GM12878 (cell line): ENCODE results near the gene TRIM60. TPM values are rescaled to one million over a fixed set of nuclear protein-coding genes. Genes with fewer than 3 reads are reported as not detected.

Experiments used
- ATAC-seq: fragments of 200-7000 bp; cut with Tn5 transposase; 3 replicates; pipeline ENCODE4 v1.9.1; 2020; ENCODE audit warnings: mild to moderate bottlenecking, moderate library complexity
- BruUV-seq: library from RNA; stranded (reverse); fragments of 400-500 nt; replicated peaks from 2 replicates; lab custom pipeline; 2021; lab: Mats Ljungman, UMichigan
- CTCF ChIA-PET: fragments of 300-600 bp; sonication (Branson Sonifier 250); formaldehyde crosslinking; extraction: SDS; loops from one replicate; lab custom pipeline; 2021; ENCODE audit warnings: inconsistent platforms; lab: Yijun Ruan, JAX
- POLR2A ChIA-PET: fragments of 350-600 bp; formaldehyde crosslinking; extraction: SDS; loops from one replicate; lab custom pipeline; 2021; ENCODE audit warnings: inconsistent platforms; lab: Charles Lee
- RAD21 ChIA-PET: fragments of 300-600 bp; sonication (Branson Sonifier 250); formaldehyde crosslinking; loops from one replicate; lab custom pipeline; 2023; ENCODE audit warnings: antibody characterized with exemption; ENCODE audit not compliant: unreplicated experiment; lab: Charles Lee
- SMC1A ChIA-PET: fragments of 300-600 bp; sonication (Branson Sonifier 250); formaldehyde crosslinking; loops from one replicate; lab custom pipeline; 2023; ENCODE audit not compliant: unreplicated experiment, uncharacterized antibody; lab: Charles Lee
- DNase-seq: peaks from one replicate; pipeline ENCODE4 v3.0.0-alpha.2; 2011; ENCODE audit warnings: low read depth, low spot score
- FAIRE-seq: peaks from 3 replicates; lab custom pipeline; 2011; peaks lifted over from hg19 to GRCh38; lab: Jason Lieb, UNC
- H2AFZ ChIP-seq: 2 replicates; pipeline ENCODE4 v1.6.0; 2011; ENCODE audit warnings: low read depth, low read length, control low read depth; ENCODE audit not compliant: control insufficient read depth
- H3K27ac ChIP-seq: 2 replicates; pipeline ENCODE4 v1.5.1; 2011; ENCODE audit warnings: control low read depth; ENCODE audit not compliant: control insufficient read depth, insufficient read depth
- H3K27me3 ChIP-seq, 2 experiments: replicated peaks in 1 of 2; 2 replicates each; pipeline versions ENCODE4 v1.6.0 to v1.6.1; 2011; ENCODE audit warnings: low read length in 1 of 2; ENCODE audit not compliant: control insufficient read depth in 2 of 2, insufficient read depth in 2 of 2
- H3K36me3 ChIP-seq, 2 experiments: 2 replicates each; pipeline ENCODE4 v1.5.1; 2011; ENCODE audit warnings: low read length in 1 of 2; ENCODE audit not compliant: control insufficient read depth in 2 of 2, insufficient read depth in 2 of 2
- H3K4me1 ChIP-seq: 2 replicates; pipeline ENCODE4 v1.6.1; 2011; ENCODE audit warnings: mild to moderate bottlenecking, low read length, moderate library complexity, mixed read lengths; ENCODE audit not compliant: control insufficient read depth, insufficient read depth
- H3K4me2 ChIP-seq: 2 replicates; pipeline ENCODE4 v1.6.0; 2011; ENCODE audit warnings: control low read depth; ENCODE audit not compliant: control insufficient read depth, insufficient read depth
- H3K4me3 ChIP-seq: fragments of 200-600 bp; sonication (generic); 2 replicates; pipeline ENCODE4 v1.5.1; 2016
- H3K79me2 ChIP-seq: 2 replicates; pipeline ENCODE4 v1.6.0; 2011; ENCODE audit warnings: low read length; ENCODE audit not compliant: control insufficient read depth, insufficient read depth
- H3K9ac ChIP-seq: 2 replicates; pipeline ENCODE4 v1.8.0; 2011; ENCODE audit warnings: low read length, control low read depth, mixed read lengths; ENCODE audit not compliant: control insufficient read depth, insufficient read depth
- H3K9me3 ChIP-seq: replicated peaks from 3 replicates; pipeline ENCODE4 v1.5.1; 2011; ENCODE audit warnings: mild to moderate bottlenecking, low read length; ENCODE audit not compliant: control insufficient read depth, insufficient read depth
- H4K20me1 ChIP-seq: 2 replicates; pipeline ENCODE4 v1.6.0; 2011; ENCODE audit not compliant: control insufficient read depth, insufficient read depth
- BRCA1 ChIP-seq: IDR thresholded peaks from 2 replicates; pipeline ENCODE4 v1.6.1; 2011; ENCODE audit warnings: low read depth, low read length, improper control_type of control experiment
- CBFB ChIP-seq: IDR thresholded peaks from 2 replicates; pipeline ENCODE4 v1.6.1; 2016; ENCODE audit warnings: antibody characterized with exemption, low read depth
- CHD1 ChIP-seq: IDR thresholded peaks from 2 replicates; pipeline ENCODE4 v1.6.1; 2012; ENCODE audit warnings: low read depth, low read length, improper control_type of control experiment
- CHD2 ChIP-seq: IDR thresholded peaks from 2 replicates; pipeline ENCODE4 v1.6.1; 2011; ENCODE audit warnings: low read depth, low read length, improper control_type of control experiment, borderline replicate concordance
- ETV6 ChIP-seq, 2 experiments: fragments of 450-650 bp in 1 of 2; IDR thresholded peaks in 1 of 2; conservative IDR thresholded peaks in 1 of 2; 2 replicates each; pipeline ENCODE4 v1.6.1; 2014; ENCODE audit warnings: antibody characterized with exemption in 1 of 2, borderline replicate concordance in 1 of 2, low read depth in 1 of 2, mild to moderate bottlenecking in 1 of 2, moderate library complexity in 1 of 2
- JUNB ChIP-seq: IDR thresholded peaks from 2 replicates; pipeline ENCODE4 v1.6.1; 2016; ENCODE audit warnings: antibody characterized with exemption, mild to moderate bottlenecking
- MTA2 ChIP-seq: fragments of 450-650 bp; IDR thresholded peaks from 2 replicates; pipeline ENCODE4 v1.6.1; 2016; ENCODE audit warnings: low read depth, mild to moderate bottlenecking, moderate library complexity
- NFIC ChIP-seq: IDR thresholded peaks from 2 replicates; pipeline ENCODE4 v1.6.1; 2012; ENCODE audit warnings: low read depth, mild to moderate bottlenecking, inconsistent platforms, low read length, moderate library complexity
- POLR2AphosphoS5 ChIP-seq: IDR thresholded peaks from 2 replicates; pipeline ENCODE4 v1.6.1; 2011; ENCODE audit warnings: mild to moderate bottlenecking, low read length, inconsistent platforms
- SPI1 ChIP-seq: IDR thresholded peaks from 2 replicates; pipeline ENCODE4 v1.6.1; 2011; ENCODE audit warnings: low read depth, mild to moderate bottlenecking, low read length, moderate library complexity, borderline replicate concordance; ENCODE audit not compliant: insufficient read depth
- SREBF2 ChIP-seq: IDR thresholded peaks from 2 replicates; pipeline ENCODE4 v1.6.1; 2012; ENCODE audit warnings: mild to moderate bottlenecking, low read length
- SRF ChIP-seq, 2 experiments: IDR thresholded peaks; 2 replicates each; pipeline ENCODE4 v1.6.1; 2011; ENCODE audit warnings: low read depth in 2 of 2, low read length in 2 of 2, mild to moderate bottlenecking in 1 of 2, moderate library complexity in 1 of 2
- TBL1XR1 ChIP-seq: IDR thresholded peaks from 2 replicates; pipeline ENCODE4 v1.6.1; 2012; ENCODE audit warnings: low read depth, low read length, improper control_type of control experiment
- YBX1 ChIP-seq: fragments of 450-650 bp; IDR thresholded peaks from 2 replicates; pipeline ENCODE4 v1.6.1; 2016; ENCODE audit warnings: antibody characterized with exemption
- YY1 ChIP-seq: IDR thresholded peaks from 2 replicates; pipeline ENCODE4 v1.6.1; 2011; ENCODE audit warnings: low read depth, mild to moderate bottlenecking, low read length
- ZNF207 ChIP-seq: fragments of 450-650 bp; IDR thresholded peaks from 2 replicates; pipeline ENCODE4 v1.6.1; 2014; ENCODE audit warnings: antibody characterized with exemption, mild to moderate bottlenecking, borderline replicate concordance
- ZNF592 ChIP-seq: fragments of 450-650 bp; IDR thresholded peaks from 2 replicates; pipeline ENCODE4 v1.6.1; 2017; ENCODE audit warnings: mild to moderate bottlenecking, moderate library complexity
- WGBS: methylation state at CpG from one replicate; pipeline ENCODE4 v1.1.6; 2016; ENCODE audit warnings: low lambda C conversion rate; ENCODE audit not compliant: insufficient replicate concordance, insufficient coverage; ENCODE audit errors: missing lambda C conversion rate; 5-methylcytosine and 5-hydroxymethylcytosine counted together
- in situ Hi-C: fragments of 300-500 bp; cut with MboI; formaldehyde crosslinking; loops from 9 replicates; pipeline ENCODE4 v1.14.3; 2018; ENCODE audit warnings: mixed read lengths
- intact Hi-C: fragments of 100-400 bp; cut with micrococcal nuclease; formaldehyde crosslinking; loops from one replicate; pipeline ENCODE4 v1.14.2; 2022; ENCODE audit not compliant: unreplicated experiment
- polyA plus RNA-seq, 11 experiments: library from polyadenylated mRNA; depleted of rRNA in 4 of 11; unstranded in 6 of 11; stranded (reverse) in 5 of 11; fragments of >200 nt; fragmentation: Nextera tagmentation in 4 of 11; fragmentation: Illumina TruSeq in 1 of 11; extraction: Ambion mirVana in 4 of 11; extraction: Trizol in 1 of 11; gene quantifications; 1 replicate in 1 of 11; 2 replicates in 10 of 11; pipeline versions ENCODE4 v1.2.1 to v1.2.3, GENCODE V29; 2011 to 2016; ENCODE audit warnings: inconsistent platforms in 2 of 11, missing spikeins in 2 of 11, low read depth in 1 of 11
- total RNA-seq, 4 experiments: library from RNA; depleted of rRNA in 3 of 4; stranded (reverse); fragments of >200 nt in 3 of 4; fragmentation: Illumina TruSeq in 1 of 4; extraction: Trizol in 1 of 4; gene quantifications; 2 replicates each; pipeline versions ENCODE4 v1.2.1 to v1.2.3, GENCODE V29; 2013 to 2021
- TF ChIP-seq, protein P1 (sequence below): IDR thresholded peaks from 2 replicates; pipeline ENCODE4 v1.6.1; 2011; ENCODE audit warnings: low read depth, mild to moderate bottlenecking, low read length, moderate library complexity, borderline replicate concordance; ENCODE audit errors: extremely low read depth
- TF ChIP-seq, protein P2 (sequence below): IDR thresholded peaks from 2 replicates; pipeline ENCODE4 v1.6.1; 2012; ENCODE audit warnings: low read depth, low read length, improper control_type of control experiment
- TF ChIP-seq, protein P3 (sequence below): fragments of 450-650 bp; IDR thresholded peaks from 2 replicates; pipeline ENCODE4 v1.6.1; 2017; ENCODE audit warnings: low read depth, mild to moderate bottlenecking, moderate library complexity

Gene TRIM60
- total and polyA plus RNA-seq, 10 of the 15 experiments (the other 5 are each of a cell fraction or from before 2014, with no cell fraction given): not detected

- Histone ChIP-seq H3K36me3 (no peaks in the 10 kb centered on the region), H3K4me1 (no peaks in the 10 kb centered on the region), H3K27ac (no peak overlapping the region), H2AFZ (no peak overlapping the region), H3K4me3 (no peak overlapping the region), H3K4me2 (no peak overlapping the region), H3K9ac (no peak overlapping the region), H3K9me3 (no peaks in the 10 kb centered on the region), H4K20me1 (no peaks in the 10 kb centered on the region), H3K79me2 (no peaks in the 10 kb centered on the region), H3K27me3 (no peaks in the 10 kb centered on the region)
- no peak for FAIRE-seq
- no peak for ATAC-seq
- ChIA-PET SMC1A (no interaction called here), POLR2A (no interaction called here), RAD21 (interaction anchor here (0.8 kb wide), 1 partner anchor 63 kb away, joined by 4 read pairs; no protein-coding TSS in a partner anchor), CTCF (interaction anchor here (1.0 kb wide), 2 partner anchors 229 to 249 kb away, joined by 3 to 4 read pairs; no protein-coding TSS in a partner anchor)
- in situ Hi-C loops: no loop called here
- intact Hi-C loops: loop anchor here (1.0 kb wide), 2 partner anchors 62 to 219 kb away; no protein-coding TSS in a partner anchor
- DNase-seq: no peak
- no TSS peak for BruUV-seq
- 34% methylated on average over 6 of the region's 6 CpGs for WGBS
- TF ChIP-seq ETV6 (conservative IDR thresholded peaks at IDR 0.05 in 1 of 2, IDR thresholded peaks at IDR 0.05 in 1 of 2; ENCODE audit: borderline replicate concordance in 1 of 2, low read depth in 1 of 2) (no peak), POLR2AphosphoS5 (no peak), NFIC (no peak), JUNB (no peak), YY1 (no peak), ZNF592 (no peak), CHD1 (no peak), SREBF2 (no peak), MTA2 (no peak), SPI1 (no peak), SRF (IDR thresholded peaks at IDR 0.05; ENCODE audit: low read depth in 2 of 2, low read length in 2 of 2) (no peak), ZNF207 (no peak), CBFB (no peak), TBL1XR1 (no peak), YBX1 (no peak), CHD2 (no peak), BRCA1 (no peak)
- TF ChIP-seq, protein P1, sequence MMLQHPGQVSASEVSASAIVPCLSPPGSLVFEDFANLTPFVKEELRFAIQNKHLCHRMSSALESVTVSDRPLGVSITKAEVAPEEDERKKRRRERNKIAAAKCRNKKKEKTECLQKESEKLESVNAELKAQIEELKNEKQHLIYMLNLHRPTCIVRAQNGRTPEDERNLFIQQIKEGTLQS: no peak
- TF ChIP-seq, protein P2, sequence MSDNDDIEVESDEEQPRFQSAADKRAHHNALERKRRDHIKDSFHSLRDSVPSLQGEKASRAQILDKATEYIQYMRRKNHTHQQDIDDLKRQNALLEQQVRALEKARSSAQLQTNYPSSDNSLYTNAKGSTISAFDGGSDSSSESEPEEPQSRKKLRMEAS: no peak
- TF ChIP-seq, protein P3, sequence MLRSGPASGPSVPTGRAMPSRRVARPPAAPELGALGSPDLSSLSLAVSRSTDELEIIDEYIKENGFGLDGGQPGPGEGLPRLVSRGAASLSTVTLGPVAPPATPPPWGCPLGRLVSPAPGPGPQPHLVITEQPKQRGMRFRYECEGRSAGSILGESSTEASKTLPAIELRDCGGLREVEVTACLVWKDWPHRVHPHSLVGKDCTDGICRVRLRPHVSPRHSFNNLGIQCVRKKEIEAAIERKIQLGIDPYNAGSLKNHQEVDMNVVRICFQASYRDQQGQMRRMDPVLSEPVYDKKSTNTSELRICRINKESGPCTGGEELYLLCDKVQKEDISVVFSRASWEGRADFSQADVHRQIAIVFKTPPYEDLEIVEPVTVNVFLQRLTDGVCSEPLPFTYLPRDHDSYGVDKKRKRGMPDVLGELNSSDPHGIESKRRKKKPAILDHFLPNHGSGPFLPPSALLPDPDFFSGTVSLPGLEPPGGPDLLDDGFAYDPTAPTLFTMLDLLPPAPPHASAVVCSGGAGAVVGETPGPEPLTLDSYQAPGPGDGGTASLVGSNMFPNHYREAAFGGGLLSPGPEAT: no peak
Observed at GRCh38 chr4:164997941-164998340, 33.9 kb upstream of the TRIM60 start.
